K562 (cell line): Measurements from ENCODE around the gene RUNDC3A. TPM values are rescaled to one million over a fixed set of nuclear protein-coding genes. Genes with fewer than 3 reads are reported as not detected.
A peak's percentile ranks its signal among the peaks of the same experiment; 100 is the strongest.

Experiments
- ATF7 ChIP-seq: fragments of 450-650 bp; IDR thresholded peaks from 2 replicates; pipeline ENCODE4 v1.7.1; 2014; ENCODE audit warnings: mild to moderate bottlenecking, moderate library complexity
- CEBPZ ChIP-seq: fragments of 150-350 bp; IDR thresholded peaks from 2 replicates; pipeline ENCODE4 v1.6.1; 2014; ENCODE audit warnings: low read depth, mild to moderate bottlenecking, low read length, borderline replicate concordance
- ELK1 ChIP-seq: sonication (generic); formaldehyde crosslinking; IDR thresholded peaks from 2 replicates; pipeline ENCODE4 v1.8.1; 2022; ENCODE audit warnings: missing genetic modification reagents
- GABPB1 ChIP-seq: sonication (generic); formaldehyde crosslinking; IDR thresholded peaks from 2 replicates; pipeline ENCODE4 v1.8.0; 2022; ENCODE audit warnings: mild to moderate bottlenecking, missing genetic modification reagents
- HMGN3 ChIP-seq: IDR thresholded peaks from 2 replicates; pipeline ENCODE4 v1.6.1; 2011; ENCODE audit warnings: borderline replicate concordance, low read depth, mild to moderate bottlenecking, mixed read lengths, low read length; ENCODE audit not compliant: insufficient read length; ENCODE audit errors: extremely low read depth
- IRF2 ChIP-seq: sonication (generic); formaldehyde crosslinking; IDR thresholded peaks from 2 replicates; pipeline ENCODE4 v1.8.1; 2022; ENCODE audit warnings: mild to moderate bottlenecking, missing genetic modification reagents
- IRF9 ChIP-seq: fragments of 450-650 bp; IDR thresholded peaks from 2 replicates; pipeline ENCODE4 v1.6.1; 2016; ENCODE audit warnings: missing biosample characterization, missing genetic modification characterization
- MTA3 ChIP-seq: fragments of 450-650 bp; formaldehyde crosslinking; IDR thresholded peaks from 2 replicates; pipeline ENCODE4 v1.6.1; 2017; ENCODE audit warnings: mild to moderate bottlenecking, borderline replicate concordance
- RUNX1 ChIP-seq: sonication (generic); IDR thresholded peaks from 2 replicates; pipeline ENCODE4 v1.6.1; 2016; ENCODE audit warnings: antibody characterized with exemption, low read depth
- polyA plus RNA-seq, 8 experiments: library from polyadenylated mRNA; depleted of rRNA in 4 of 8; stranded (reverse) in 5 of 8; unstranded in 3 of 8; fragments of >200 nt; fragmentation: Nextera tagmentation in 2 of 8; fragmentation: Illumina TruSeq in 1 of 8; extraction: Ambion mirVana in 2 of 8; extraction: Trizol in 1 of 8; gene quantifications; 2 replicates each; pipeline versions ENCODE4 v1.2.1 to v1.2.3, GENCODE V29; 2011 to 2014; ENCODE audit warnings: inconsistent platforms in 1 of 8, missing spikeins in 1 of 8
- total RNA-seq, 7 experiments: library from RNA; depleted of rRNA in 6 of 7; stranded (reverse); fragments of >200 nt in 6 of 7; fragmentation: Illumina TruSeq in 2 of 7; extraction: Trizol in 2 of 7; gene quantifications; 2 replicates each; pipeline versions ENCODE4 v1.2.1 to v1.2.3, GENCODE V29; 2011 to 2021; ENCODE audit warnings: low replicate concordance in 1 of 7

RUNDC3A gene
- total and polyA plus RNA-seq, 9 of the 15 experiments (the other 6 are each of a cell fraction or from before 2014, with no cell fraction given): not detected

GRCh38 chr17:44279666-44280391 lies 28.6 kb upstream of the RUNDC3A start (continued):
- TF ChIP-seq CEBPZ (no peak), ELK1 (CRISPR knock-in tag) (no peak), RUNX1 (no peak), GABPB1 (CRISPR knock-in tag) (peak; percentile 73), IRF2 (no peak), IRF9 (no peak), MTA3 (peak; percentile 61; the same call in 1 of the 2 replicates), HMGN3 (no peak), ATF7 (peak; percentile 97)
